Esophagus muscularis mucosa (tissue), 4 donors: ENCODE data around the gene NOS1. TPM values are rescaled to one million over a fixed set of nuclear protein-coding genes. Genes with fewer than 3 reads are reported as not detected.

ENCODE experiments used
- DNase-seq: peaks from one replicate; pipeline ENCODE4 v3.0.0-alpha.2; 2017; ENCODE audit errors: extremely low spot score
- H3K27ac ChIP-seq, 4 donors: fragments of 200-600 bp; sonication (generic); replicated peaks in 1 of 4; 1 replicate in 3 of 4; 2 replicates in 1 of 4; pipeline ENCODE4 v1.5.1; 2016 to 2019; ENCODE audit warnings: mild to moderate bottlenecking in 1 of 4
- H3K27me3 ChIP-seq, 4 donors: fragments of 200-600 bp; sonication (generic); one replicate each; pipeline versions ENCODE4 v1.5.1 to v1.6.0; 2016 to 2019
- H3K36me3 ChIP-seq, 4 donors: fragments of 200-600 bp; sonication (generic); one replicate each; pipeline ENCODE4 v1.5.1; 2016 to 2019
- H3K4me1 ChIP-seq, 4 donors: fragments of 200-600 bp; sonication (generic); one replicate each; pipeline ENCODE4 v1.5.1; 2016 to 2019
- H3K4me3 ChIP-seq, 4 donors: fragments of 200-600 bp; sonication (generic); 1 replicate in 2 of 4; 2 replicates in 2 of 4; pipeline ENCODE4 v1.5.1; 2016 to 2019; ENCODE audit warnings: mild to moderate bottlenecking in 4 of 4, moderate library complexity in 1 of 4
- H3K9me3 ChIP-seq, 4 donors: fragments of 200-600 bp; sonication (generic); 1 replicate in 3 of 4; 2 replicates in 1 of 4; pipeline ENCODE4 v1.5.1; 2016 to 2019
- EP300 ChIP-seq: sonication (generic); formaldehyde crosslinking; IDR thresholded peaks from one replicate; pipeline ENCODE4 v1.6.1; 2017; ENCODE audit warnings: antibody characterized with exemption
- POLR2A ChIP-seq: fragments of 450-650 bp; IDR thresholded peaks from one replicate; pipeline ENCODE4 v1.6.1; 2017; ENCODE audit warnings: antibody characterized with exemption, moderate library complexity, mild to moderate bottlenecking, low read depth
- POLR2AphosphoS5 ChIP-seq, 2 donors: sonication (generic); formaldehyde crosslinking; IDR thresholded peaks; one replicate each; pipeline ENCODE4 v1.6.1; 2017; ENCODE audit warnings: antibody characterized with exemption in 2 of 2
- WGBS: methylation state at CpG from one replicate; pipeline ENCODE4 v1.1.5; 2018; 5-methylcytosine and 5-hydroxymethylcytosine counted together
- intact Hi-C: fragments of 100-400 bp; cut with DNase I; formaldehyde crosslinking; loops from one replicate; pipeline ENCODE4 v1.15.1; 2023
- total RNA-seq, 4 donors: library from RNA; depleted of rRNA; stranded (reverse); fragments of >200 nt; gene quantifications; one replicate each; pipeline versions ENCODE4 v1.1.0 to v1.2.1, GENCODE V29; 2016
- TF ChIP-seq, protein P1 (sequence below), 3 experiments: fragments of 200-600 bp in 2 of 3; fragments of 450-650 bp in 1 of 3; sonication (generic) in 2 of 3; IDR thresholded peaks; one replicate each; pipeline ENCODE4 v1.5.1; 2017 to 2019; ENCODE audit warnings: antibody characterized with exemption in 3 of 3, mild to moderate bottlenecking in 2 of 3, moderate library complexity in 1 of 3

NOS1 gene
- total RNA-seq, 4 donors from 2014 or later: 1.7 to 4.0 (median 3.1) TPM

DNA sequence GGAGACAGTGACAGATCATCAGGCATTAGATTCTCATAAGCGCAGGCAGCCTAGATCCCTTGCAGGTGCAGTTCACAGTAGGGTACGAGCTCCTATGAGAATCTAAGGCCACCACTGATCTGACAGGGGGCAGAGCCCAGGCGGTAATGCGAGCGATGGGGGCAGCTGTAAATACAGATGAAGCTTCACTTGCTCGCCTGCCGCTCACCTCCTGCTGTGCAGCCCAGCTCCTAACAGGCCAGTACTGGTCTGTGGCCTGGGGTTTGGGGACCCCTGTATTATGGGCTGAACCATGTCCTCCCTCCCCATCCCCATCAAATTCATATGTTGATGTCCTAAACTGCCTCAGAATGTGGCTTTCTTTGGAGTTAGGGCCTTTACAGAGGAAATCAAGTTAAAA, 63.2 kb downstream of the NOS1 start:
- H3K4me1 ChIP-seq: no peaks in the 10 kb centered on the region
- WGBS: 100% methylated on average over 1 of the region's 7 CpGs
- H3K36me3 ChIP-seq: no peaks in the 10 kb centered on the region
- TF ChIP-seq POLR2A (no peak), POLR2AphosphoS5 (IDR thresholded peaks at IDR 0.05) (no peak), EP300 (no peak)
- TF ChIP-seq, protein P1, sequence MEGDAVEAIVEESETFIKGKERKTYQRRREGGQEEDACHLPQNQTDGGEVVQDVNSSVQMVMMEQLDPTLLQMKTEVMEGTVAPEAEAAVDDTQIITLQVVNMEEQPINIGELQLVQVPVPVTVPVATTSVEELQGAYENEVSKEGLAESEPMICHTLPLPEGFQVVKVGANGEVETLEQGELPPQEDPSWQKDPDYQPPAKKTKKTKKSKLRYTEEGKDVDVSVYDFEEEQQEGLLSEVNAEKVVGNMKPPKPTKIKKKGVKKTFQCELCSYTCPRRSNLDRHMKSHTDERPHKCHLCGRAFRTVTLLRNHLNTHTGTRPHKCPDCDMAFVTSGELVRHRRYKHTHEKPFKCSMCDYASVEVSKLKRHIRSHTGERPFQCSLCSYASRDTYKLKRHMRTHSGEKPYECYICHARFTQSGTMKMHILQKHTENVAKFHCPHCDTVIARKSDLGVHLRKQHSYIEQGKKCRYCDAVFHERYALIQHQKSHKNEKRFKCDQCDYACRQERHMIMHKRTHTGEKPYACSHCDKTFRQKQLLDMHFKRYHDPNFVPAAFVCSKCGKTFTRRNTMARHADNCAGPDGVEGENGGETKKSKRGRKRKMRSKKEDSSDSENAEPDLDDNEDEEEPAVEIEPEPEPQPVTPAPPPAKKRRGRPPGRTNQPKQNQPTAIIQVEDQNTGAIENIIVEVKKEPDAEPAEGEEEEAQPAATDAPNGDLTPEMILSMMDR (IDR thresholded peaks at IDR 0.05): no peak
- H3K9me3 ChIP-seq: peaks cover 0 to 10% (median 0%) of the 10 kb centered on the region in 4 donors
- DNase-seq: no peak
- no peak overlapping the region for H3K4me3 ChIP-seq
- peaks cover 0 to 33% (median 0%) of the 10 kb centered on the region in 4 donors for H3K27me3 ChIP-seq
- no peak overlapping the region for H3K27ac ChIP-seq
- intact Hi-C loops: no loop called here

GRCh38 chr12:117294189-117294603, 67.2 kb downstream of the NOS1 start:
- Histone ChIP-seq H3K27me3 (peaks cover 0 to 37% (median 0%) of the 10 kb centered on the region in 4 donors), H3K9me3 (peaks cover 0 to 10% (median 0%) of the 10 kb centered on the region in 4 donors), H3K4me1 (no peaks in the 10 kb centered on the region), H3K4me3 (no peak overlapping the region), H3K36me3 (no peaks in the 10 kb centered on the region), H3K27ac (no peak overlapping the region)
- no peak for DNase-seq
- WGBS: 22% methylated on average over 11 of the region's 14 CpGs
- intact Hi-C loops: no loop called here
- TF ChIP-seq, protein P1 (IDR thresholded peaks at IDR 0.05): no peak
- no peak for TF ChIP-seq POLR2AphosphoS5 (IDR thresholded peaks at IDR 0.05)
- no peak for TF ChIP-seq POLR2A
- TF ChIP-seq EP300: no peak

- H3K4me1 ChIP-seq: no peaks in the 10 kb centered on the region
- DNase-seq: no peak
- WGBS: 55% methylated on average over 1 of the region's 1 CpG
- intact Hi-C loops: no loop called here
- no peak overlapping the region for H3K4me3 ChIP-seq
- TF ChIP-seq POLR2A: no peak
- TF ChIP-seq, protein P1 (IDR thresholded peaks at IDR 0.05): no peak
- no peak for TF ChIP-seq EP300
- H3K9me3 ChIP-seq: peaks cover 0 to 10% (median 0%) of the 10 kb centered on the region in 4 donors
- peaks cover 0 to 37% (median 0%) of the 10 kb centered on the region in 4 donors for H3K27me3 ChIP-seq
- no peaks in the 10 kb centered on the region for H3K36me3 ChIP-seq
- H3K27ac ChIP-seq: no peak overlapping the region
Measured at GRCh38 chr12:117293510-117293909, 67.9 kb downstream of the NOS1 start.

- no peak for DNase-seq
- intact Hi-C loops: no loop called here
- Histone ChIP-seq H3K4me3 (no peak overlapping the region), H3K9me3 (peaks cover 0 to 10% (median 0%) of the 10 kb centered on the region in 4 donors), H3K4me1 (no peaks in the 10 kb centered on the region), H3K27ac (no peak overlapping the region), H3K36me3 (no peaks in the 10 kb centered on the region), H3K27me3 (peaks cover 0 to 36% (median 0%) of the 10 kb centered on the region in 4 donors)
- TF ChIP-seq EP300 (no peak), POLR2A (no peak), POLR2AphosphoS5 (IDR thresholded peaks at IDR 0.05) (no peak)
- TF ChIP-seq, protein P1 (IDR thresholded peaks at IDR 0.05): no peak
- WGBS: 87% methylated on average over 3 of the region's 3 CpGs
Measured at GRCh38 chr12:117292688-117293087, 68.7 kb downstream of the NOS1 start.

- intact Hi-C loops: no loop called here
- H3K36me3 ChIP-seq: no peaks in the 10 kb centered on the region
- H3K27ac ChIP-seq: no peak overlapping the region
- DNase-seq: no peak
- H3K4me3 ChIP-seq: no peak overlapping the region
- TF ChIP-seq EP300 (no peak), POLR2A (no peak), POLR2AphosphoS5 (IDR thresholded peaks at IDR 0.05) (no peak)
- TF ChIP-seq, protein P1 (IDR thresholded peaks at IDR 0.05): no peak
- WGBS: 82% methylated on average over 9 of the region's 9 CpGs
- no peaks in the 10 kb centered on the region for H3K4me1 ChIP-seq
- no peaks in the 10 kb centered on the region for H3K9me3 ChIP-seq
- H3K27me3 ChIP-seq: no peaks in the 10 kb centered on the region
Measured at GRCh38 chr12:117284140-117284539, 77.3 kb downstream of the NOS1 start.
